Measurements from ENCODE around the gene ARHGAP28.

Gene ARHGAP28

DNA sequence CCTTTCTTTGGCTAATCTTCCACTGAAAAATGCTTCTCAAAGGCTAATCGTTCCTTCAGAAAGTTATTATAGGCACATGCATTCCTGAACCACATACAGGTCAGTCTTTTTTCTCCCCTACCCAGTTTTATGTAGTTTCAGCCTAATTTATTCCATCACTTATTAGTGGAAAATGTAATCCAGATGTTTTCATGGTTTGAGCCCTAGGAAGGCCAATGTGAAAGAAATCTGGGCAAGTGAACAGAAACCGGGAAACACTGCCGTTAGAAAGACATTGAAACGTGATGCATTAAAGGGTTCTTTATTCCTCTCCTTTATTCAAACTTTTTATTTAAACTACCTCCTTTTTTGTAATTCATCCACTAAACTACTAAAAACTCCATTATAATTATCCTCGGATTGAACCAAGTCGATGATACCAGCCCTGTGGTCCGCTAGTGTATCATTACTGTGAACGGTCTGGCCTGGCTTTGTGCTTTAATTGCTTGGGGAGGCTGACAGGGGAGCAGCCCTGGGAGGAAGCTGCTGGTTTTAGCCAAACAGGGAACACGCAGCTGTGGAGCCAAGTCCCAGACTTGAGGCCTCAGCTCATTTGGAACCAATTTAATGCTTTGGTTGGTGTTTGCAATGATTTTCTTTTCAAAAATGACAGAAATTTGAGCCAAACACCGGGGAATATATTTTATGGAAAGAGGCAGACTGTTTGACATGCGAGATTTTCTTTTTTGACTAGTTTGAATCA is 149.2 kb downstream of the ARHGAP28 start:
- POLR2A ChIA-PET: no interaction called here
- TF ChIP-seq, protein P1, sequence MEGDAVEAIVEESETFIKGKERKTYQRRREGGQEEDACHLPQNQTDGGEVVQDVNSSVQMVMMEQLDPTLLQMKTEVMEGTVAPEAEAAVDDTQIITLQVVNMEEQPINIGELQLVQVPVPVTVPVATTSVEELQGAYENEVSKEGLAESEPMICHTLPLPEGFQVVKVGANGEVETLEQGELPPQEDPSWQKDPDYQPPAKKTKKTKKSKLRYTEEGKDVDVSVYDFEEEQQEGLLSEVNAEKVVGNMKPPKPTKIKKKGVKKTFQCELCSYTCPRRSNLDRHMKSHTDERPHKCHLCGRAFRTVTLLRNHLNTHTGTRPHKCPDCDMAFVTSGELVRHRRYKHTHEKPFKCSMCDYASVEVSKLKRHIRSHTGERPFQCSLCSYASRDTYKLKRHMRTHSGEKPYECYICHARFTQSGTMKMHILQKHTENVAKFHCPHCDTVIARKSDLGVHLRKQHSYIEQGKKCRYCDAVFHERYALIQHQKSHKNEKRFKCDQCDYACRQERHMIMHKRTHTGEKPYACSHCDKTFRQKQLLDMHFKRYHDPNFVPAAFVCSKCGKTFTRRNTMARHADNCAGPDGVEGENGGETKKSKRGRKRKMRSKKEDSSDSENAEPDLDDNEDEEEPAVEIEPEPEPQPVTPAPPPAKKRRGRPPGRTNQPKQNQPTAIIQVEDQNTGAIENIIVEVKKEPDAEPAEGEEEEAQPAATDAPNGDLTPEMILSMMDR (IDR thresholded peaks at IDR 0.05; ENCODE audit: insufficient read depth, low read length, missing control alignments): no peak
- no peak for DNase-seq (ENCODE audit: low read depth, low spot score)
- CTCF ChIA-PET: no interaction called here
- no peak overlapping the region for H3K4me3 ChIP-seq (ENCODE audit: low read depth, low read length)

DNA sequence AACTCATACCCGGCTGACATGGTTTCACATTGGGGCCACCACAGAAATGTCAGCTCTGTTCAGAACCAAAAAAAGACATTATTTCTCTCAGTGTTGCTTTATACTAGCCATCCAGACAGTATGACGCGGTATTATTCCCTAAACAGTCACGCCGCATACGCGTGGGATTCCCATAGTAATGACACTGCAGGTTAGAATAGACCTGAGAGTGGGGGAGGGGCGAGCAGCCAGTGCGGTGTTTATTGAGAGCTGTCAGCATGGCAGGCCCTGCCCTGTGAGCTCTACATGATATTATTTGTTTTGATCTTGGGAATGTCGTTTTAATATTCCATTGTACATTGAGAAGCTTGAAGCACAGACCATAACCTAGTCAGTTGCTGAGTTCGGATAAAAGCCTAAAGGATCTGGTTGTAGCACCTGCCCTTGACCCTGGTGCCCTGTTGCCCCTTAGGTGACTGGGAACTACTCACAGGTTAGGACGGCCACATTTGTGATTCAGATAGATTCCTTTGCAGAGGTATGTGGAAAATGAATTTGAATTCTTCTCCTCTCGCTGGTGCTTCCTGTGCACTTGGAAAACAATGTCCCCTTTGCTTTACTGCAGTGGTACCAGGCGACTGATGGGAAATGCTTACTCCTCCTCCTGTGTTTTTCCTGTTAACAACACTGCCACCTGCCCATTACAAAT is 150.1 kb downstream of the ARHGAP28 start:
- DNase-seq (ENCODE audit: low read depth, low spot score): no peak
- TF ChIP-seq, protein P1 (IDR thresholded peaks at IDR 0.05; ENCODE audit: insufficient read depth, low read length, missing control alignments): no peak
- ChIA-PET CTCF (interaction anchor here (1.0 kb wide), 1 partner anchor 335 kb away, joined by 3 read pairs; no protein-coding TSS in a partner anchor), POLR2A (no interaction called here)
- H3K4me3 ChIP-seq (ENCODE audit: low read depth, low read length): no peak overlapping the region

DNA sequence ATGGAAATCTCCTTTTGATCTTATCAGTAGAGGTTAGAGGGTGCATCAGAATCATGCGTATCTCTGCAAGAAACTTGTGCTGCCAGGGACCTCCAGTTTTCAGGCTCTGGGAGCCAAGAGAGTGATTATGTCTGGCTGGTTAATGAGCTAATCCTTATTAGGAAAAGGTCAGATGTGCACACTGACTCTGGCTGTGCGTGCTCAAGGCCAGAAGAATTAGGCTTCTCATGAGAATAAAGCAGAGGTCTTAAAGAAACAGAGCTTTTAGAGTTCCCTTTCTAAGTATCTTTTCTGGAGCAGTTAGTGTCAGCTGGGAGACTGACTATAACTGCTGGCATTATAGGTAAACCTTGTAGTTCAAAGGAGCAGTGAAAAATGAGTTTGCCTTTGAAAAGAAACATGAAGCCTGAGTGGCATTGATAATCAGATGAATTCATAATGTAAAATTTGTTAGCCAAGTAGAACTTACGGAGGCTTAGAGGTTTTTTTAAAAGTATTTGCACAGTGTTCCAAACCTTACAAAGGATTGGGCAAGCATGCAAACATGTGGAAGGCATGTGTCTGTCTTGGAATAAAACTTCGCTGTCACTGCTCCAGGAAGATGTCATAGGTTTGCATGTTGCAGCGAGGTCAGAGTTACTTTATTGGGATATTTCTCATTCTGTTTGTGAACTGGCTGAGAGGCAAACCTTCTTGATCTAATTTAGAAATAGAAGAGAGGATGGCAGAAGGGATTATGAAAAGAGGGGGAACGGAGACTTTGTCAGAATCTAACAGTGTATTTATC is 151.7 kb downstream of the ARHGAP28 start:
- TF ChIP-seq, protein P1 (IDR thresholded peaks at IDR 0.05; ENCODE audit: insufficient read depth, low read length, missing control alignments): no peak
- no peak overlapping the region for H3K4me3 ChIP-seq (ENCODE audit: low read depth, low read length)
- no peak for DNase-seq (ENCODE audit: low read depth, low spot score)
- POLR2A ChIA-PET: no interaction called here
- CTCF ChIA-PET: interaction anchor here (0.9 to 1.4 kb wide), 3 partner anchors 276 to 339 kb away, joined by 4 to 8 read pairs (median 4); no protein-coding TSS in a partner anchor

DNA sequence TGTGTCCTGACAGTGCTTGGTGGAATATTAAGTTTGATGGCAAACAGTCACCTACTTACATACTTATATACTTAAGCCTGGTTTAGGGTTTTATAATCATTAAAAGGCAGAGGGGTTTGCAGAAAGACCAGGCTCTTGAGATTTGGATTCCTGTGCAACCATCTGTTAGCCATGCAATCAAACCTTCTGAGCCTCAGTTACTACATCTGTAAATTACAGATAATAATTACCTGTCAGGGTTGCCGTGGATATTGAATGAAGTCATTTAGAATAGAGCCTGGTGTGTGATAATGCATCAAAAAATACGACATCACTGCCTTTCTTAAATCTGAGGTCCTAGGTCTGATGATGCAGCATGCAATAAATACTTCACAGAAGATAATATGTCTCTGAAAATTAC is 152.9 kb downstream of the ARHGAP28 start:
- no peak for DNase-seq (ENCODE audit: low read depth, low spot score)
- no peak overlapping the region for H3K4me3 ChIP-seq (ENCODE audit: low read depth, low read length)
- POLR2A ChIA-PET: no interaction called here
- TF ChIP-seq, protein P1 (IDR thresholded peaks at IDR 0.05; ENCODE audit: insufficient read depth, low read length, missing control alignments): no peak
- CTCF ChIA-PET: interaction anchor here (0.9 to 1.4 kb wide), 2 partner anchors 278 to 340 kb away, joined by 4 read pairs; no protein-coding TSS in a partner anchor

DNA sequence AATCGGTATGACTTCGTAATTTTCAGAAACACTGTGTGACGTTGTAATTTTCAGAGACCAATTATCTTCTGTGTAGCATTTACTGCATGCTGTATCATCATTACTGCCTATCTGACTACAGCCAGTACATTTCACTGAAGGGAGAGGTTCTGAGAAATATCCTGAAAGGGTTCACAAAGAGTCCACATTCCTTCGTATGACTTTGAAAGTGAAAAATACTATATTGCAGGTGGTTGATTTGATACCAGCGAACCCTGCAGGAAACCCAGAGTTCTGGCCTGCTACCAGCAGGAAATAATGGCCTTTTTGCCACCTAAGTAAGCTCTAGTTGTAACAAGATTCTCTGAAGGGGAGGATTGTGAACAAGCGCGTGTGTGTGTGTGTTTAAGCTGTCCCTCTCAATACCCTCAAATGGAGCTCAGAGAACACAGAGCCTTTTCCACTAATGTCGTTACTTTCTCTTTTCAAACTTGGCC is 155.5 kb downstream of the ARHGAP28 start:
- TF ChIP-seq, protein P1 (IDR thresholded peaks at IDR 0.05; ENCODE audit: insufficient read depth, low read length, missing control alignments): no peak
- ChIA-PET POLR2A (no interaction called here), CTCF (interaction anchor here (0.9 to 6.9 kb wide), 11 partner anchors 8 to 1812 kb away, joined by 3 to 142 read pairs (median 4); no protein-coding TSS in a partner anchor)
- H3K4me3 ChIP-seq (ENCODE audit: low read depth, low read length): no peak overlapping the region
- DNase-seq (ENCODE audit: low read depth, low spot score): no peak
